Suppressor macrophage (primary cell): ENCODE results near the gene LDLRAD4.

ENCODE experiments used
- DNase-seq, 4 experiments: peaks; one replicate each; pipeline ENCODE4 v3.0.0-alpha.2; 2020 to 2022
- total RNA-seq, 17 experiments: gene quantifications; one replicate each; lab custom pipeline; 2026; ENCODE audit warnings: mixed read lengths in 6 of 17, inconsistent platforms in 3 of 17; lab: John Stamatoyannopoulos, UW

Gene LDLRAD4
- 8.2 to 115 (median 63.8) reads per million in 17 experiments for total RNA-seq

- peak; percentile 50 to 71 (median 64) for DNase-seq
Observed at GRCh38 chr18:13218368-13218991, at the start of gene LDLRAD4. LDLRAD4 (plus strand) TSS chr18:13218760.

GRCh38 chr18:13173578-13174145, 44.9 kb upstream of the LDLRAD4 start:
- no peak for DNase-seq

- no peak for DNase-seq
Observed at GRCh38 chr18:13175266-13175665, 43.3 kb upstream of the LDLRAD4 start.

- no peak for DNase-seq
Observed at GRCh38 chr18:13175754-13176210, 42.8 kb upstream of the LDLRAD4 start.

GRCh38 chr18:13176847-13177246, 41.7 kb upstream of the LDLRAD4 start:
- no peak for DNase-seq

- no peak for DNase-seq
Observed at GRCh38 chr18:13178197-13178596, 40.4 kb upstream of the LDLRAD4 start.

GRCh38 chr18:13178976-13179375, 39.6 kb upstream of the LDLRAD4 start:
- no peak for DNase-seq

- DNase-seq, result no peak
Observed at GRCh38 chr18:13179566-13180113, 38.9 kb upstream of the LDLRAD4 start.

- no peak for DNase-seq
Observed at GRCh38 chr18:13180614-13181375, 37.8 kb upstream of the LDLRAD4 start.

- no peak for DNase-seq
Observed at GRCh38 chr18:13181765-13182164, 36.8 kb upstream of the LDLRAD4 start.

GRCh38 chr18:13183359-13183758, 35.2 kb upstream of the LDLRAD4 start:
- no peak for DNase-seq

- DNase-seq, result no peak
Observed at GRCh38 chr18:13183790-13184189, 34.8 kb upstream of the LDLRAD4 start.

GRCh38 chr18:13184396-13184795, 34.2 kb upstream of the LDLRAD4 start:
- no peak for DNase-seq

- no peak for DNase-seq
Observed at GRCh38 chr18:13185675-13186198, 32.8 kb upstream of the LDLRAD4 start.

- no peak for DNase-seq
Observed at GRCh38 chr18:13186687-13187086, 31.9 kb upstream of the LDLRAD4 start.

GRCh38 chr18:13187498-13187897, 31.1 kb upstream of the LDLRAD4 start:
- DNase-seq, result no peak

- DNase-seq, result no peak
Observed at GRCh38 chr18:13191031-13191430, 27.5 kb upstream of the LDLRAD4 start.

- DNase-seq, result no peak
Observed at GRCh38 chr18:13191779-13192178, 26.8 kb upstream of the LDLRAD4 start.

- DNase-seq, result no peak
Observed at GRCh38 chr18:13192970-13193369, 25.6 kb upstream of the LDLRAD4 start.

- no peak for DNase-seq
Observed at GRCh38 chr18:13194239-13194638, 24.3 kb upstream of the LDLRAD4 start.

GRCh38 chr18:13198701-13199100, 19.9 kb upstream of the LDLRAD4 start:
- DNase-seq, result no peak

- no peak for DNase-seq
Observed at GRCh38 chr18:13199169-13199568, 19.4 kb upstream of the LDLRAD4 start.

- no peak for DNase-seq
Observed at GRCh38 chr18:13201292-13201691, 17.3 kb upstream of the LDLRAD4 start.
